Hematopoietic multipotent progenitor cell treated with erythropoietin and hydrocortisone succinate and interleukin-3 and kit ligand, for 4 days (in vitro differentiated cells): ENCODE results near the gene NDUFA13.

Experiments
- DNase-seq: peaks from one replicate; pipeline ENCODE4 v3.0.0-alpha.2; 2015

NDUFA13 gene

GRCh38 chr19:19549804-19550464, 33.9 kb downstream of the NDUFA13 start:
- DNase-seq, result no peak

- DNase-seq, result no peak
These were observed 34.5 kb downstream of the NDUFA13 start for GRCh38 chr19:19550485-19550929.

GRCh38 chr19:19550972-19551852, 35.2 kb downstream of the NDUFA13 start:
- DNase-seq, result no peak

- DNase-seq, result no peak
These were observed 35.8 kb downstream of the NDUFA13 start for GRCh38 chr19:19551853-19552192.

- DNase-seq, result no peak
These were observed 36.8 kb downstream of the NDUFA13 start for GRCh38 chr19:19552798-19553197.

- no peak for DNase-seq
These were observed 37.6 kb downstream of the NDUFA13 start for GRCh38 chr19:19553670-19554069.

- DNase-seq, result peak; percentile 73
These were observed 38.3 kb downstream of the NDUFA13 start for GRCh38 chr19:19554074-19555023.

- DNase-seq, result no peak
These were observed 42.0 kb downstream of the NDUFA13 start for GRCh38 chr19:19558055-19558454.

- no peak for DNase-seq
These were observed 42.6 kb downstream of the NDUFA13 start for GRCh38 chr19:19558636-19559035.

GRCh38 chr19:19559931-19560330, 43.9 kb downstream of the NDUFA13 start:
- DNase-seq, result peak; percentile 42

- no peak for DNase-seq
These were observed 46.1 kb downstream of the NDUFA13 start for GRCh38 chr19:19561946-19562664.

GRCh38 chr19:19562665-19563347, 46.8 kb downstream of the NDUFA13 start:
- peak; percentile 37 for DNase-seq

GRCh38 chr19:19563348-19563848, 47.4 kb downstream of the NDUFA13 start:
- no peak for DNase-seq

GRCh38 chr19:19566306-19566705, 50.3 kb downstream of the NDUFA13 start:
- no peak for DNase-seq

GRCh38 chr19:19567391-19567790, 51.4 kb downstream of the NDUFA13 start:
- DNase-seq, result no peak

- DNase-seq, result no peak
These were observed 53.1 kb downstream of the NDUFA13 start for GRCh38 chr19:19568802-19569756.

- DNase-seq, result peak; percentile 56
These were observed 54.5 kb downstream of the NDUFA13 start for GRCh38 chr19:19570571-19570970.

GRCh38 chr19:19571071-19571786, 55.2 kb downstream of the NDUFA13 start:
- peak; percentile 55 for DNase-seq

GRCh38 chr19:19575411-19575810, 59.4 kb downstream of the NDUFA13 start:
- DNase-seq, result no peak
